ENCODE measurements around the gene FILIP1L.

FILIP1L gene

DNA sequence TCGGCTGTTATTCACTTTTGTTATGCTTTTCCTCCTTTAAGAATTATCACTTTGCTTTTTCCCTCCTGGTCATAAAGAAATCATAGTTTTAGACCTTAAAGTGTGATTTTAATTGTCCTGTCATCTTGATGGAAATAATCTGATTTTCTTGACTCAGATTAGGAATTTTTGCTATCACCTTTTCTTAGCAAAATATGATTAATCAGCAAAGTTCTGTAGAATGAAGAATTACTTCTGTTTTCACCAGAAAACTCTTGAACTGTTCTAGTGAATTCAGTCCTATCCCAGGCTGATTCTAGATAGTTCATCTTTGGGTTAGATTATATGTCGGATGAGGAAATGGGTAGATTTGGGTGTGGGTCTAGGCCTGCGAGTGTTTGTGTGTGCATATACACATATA lies 284.5 kb downstream of the FILIP1L start:
- no peak for DNase-seq (ENCODE audit: low spot score)
- TF ChIP-seq, protein P1, sequence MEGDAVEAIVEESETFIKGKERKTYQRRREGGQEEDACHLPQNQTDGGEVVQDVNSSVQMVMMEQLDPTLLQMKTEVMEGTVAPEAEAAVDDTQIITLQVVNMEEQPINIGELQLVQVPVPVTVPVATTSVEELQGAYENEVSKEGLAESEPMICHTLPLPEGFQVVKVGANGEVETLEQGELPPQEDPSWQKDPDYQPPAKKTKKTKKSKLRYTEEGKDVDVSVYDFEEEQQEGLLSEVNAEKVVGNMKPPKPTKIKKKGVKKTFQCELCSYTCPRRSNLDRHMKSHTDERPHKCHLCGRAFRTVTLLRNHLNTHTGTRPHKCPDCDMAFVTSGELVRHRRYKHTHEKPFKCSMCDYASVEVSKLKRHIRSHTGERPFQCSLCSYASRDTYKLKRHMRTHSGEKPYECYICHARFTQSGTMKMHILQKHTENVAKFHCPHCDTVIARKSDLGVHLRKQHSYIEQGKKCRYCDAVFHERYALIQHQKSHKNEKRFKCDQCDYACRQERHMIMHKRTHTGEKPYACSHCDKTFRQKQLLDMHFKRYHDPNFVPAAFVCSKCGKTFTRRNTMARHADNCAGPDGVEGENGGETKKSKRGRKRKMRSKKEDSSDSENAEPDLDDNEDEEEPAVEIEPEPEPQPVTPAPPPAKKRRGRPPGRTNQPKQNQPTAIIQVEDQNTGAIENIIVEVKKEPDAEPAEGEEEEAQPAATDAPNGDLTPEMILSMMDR (IDR thresholded peaks at IDR 0.05; ENCODE audit: borderline replicate concordance, control extremely low read depth, extremely low read depth, insufficient read depth, missing control alignments) = no peak
- in situ Hi-C loops (cut with MboI; ENCODE audit: low sequenced_read_pairs, unreplicated experiment) = loop anchor here (25.0 kb wide), 1 partner anchor 757 kb away; no protein-coding TSS in a partner anchor

DNA sequence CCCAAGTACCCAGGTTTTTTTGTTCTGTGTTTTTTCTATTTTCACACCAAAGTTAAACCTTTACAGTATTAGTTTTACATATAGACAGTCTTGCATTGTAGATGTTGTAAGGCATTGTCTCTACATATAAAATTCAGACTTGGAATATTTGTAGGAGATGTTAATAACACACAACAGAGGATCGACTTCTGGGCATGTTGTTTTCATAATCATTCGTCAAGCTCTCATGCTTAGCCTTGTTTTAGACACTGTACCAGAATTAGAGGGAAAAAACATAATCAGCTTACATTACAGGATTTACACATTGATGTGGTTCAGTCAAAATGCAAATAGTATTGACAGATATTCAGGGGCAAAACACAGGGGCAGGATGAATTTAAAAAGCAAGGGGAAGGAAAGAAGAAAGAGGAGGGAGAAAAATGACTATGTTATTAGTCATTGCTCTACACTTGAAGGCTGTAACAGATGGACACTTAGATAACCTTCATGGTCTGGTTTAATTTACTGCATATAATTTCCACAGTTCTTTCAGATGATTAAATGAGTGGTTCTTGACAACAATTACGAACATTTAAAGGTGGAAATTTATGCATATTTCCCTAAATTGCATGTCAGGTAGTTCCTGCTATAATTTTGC lies 289.2 kb downstream of the FILIP1L start:
- no peak for DNase-seq (ENCODE audit: low spot score)
- in situ Hi-C loops (cut with MboI; ENCODE audit: low sequenced_read_pairs, unreplicated experiment) = loop anchor here (25.0 kb wide), 1 partner anchor 762 kb away; no protein-coding TSS in a partner anchor
- TF ChIP-seq, protein P1 (IDR thresholded peaks at IDR 0.05; ENCODE audit: borderline replicate concordance, control extremely low read depth, extremely low read depth, insufficient read depth, missing control alignments) = no peak

DNA sequence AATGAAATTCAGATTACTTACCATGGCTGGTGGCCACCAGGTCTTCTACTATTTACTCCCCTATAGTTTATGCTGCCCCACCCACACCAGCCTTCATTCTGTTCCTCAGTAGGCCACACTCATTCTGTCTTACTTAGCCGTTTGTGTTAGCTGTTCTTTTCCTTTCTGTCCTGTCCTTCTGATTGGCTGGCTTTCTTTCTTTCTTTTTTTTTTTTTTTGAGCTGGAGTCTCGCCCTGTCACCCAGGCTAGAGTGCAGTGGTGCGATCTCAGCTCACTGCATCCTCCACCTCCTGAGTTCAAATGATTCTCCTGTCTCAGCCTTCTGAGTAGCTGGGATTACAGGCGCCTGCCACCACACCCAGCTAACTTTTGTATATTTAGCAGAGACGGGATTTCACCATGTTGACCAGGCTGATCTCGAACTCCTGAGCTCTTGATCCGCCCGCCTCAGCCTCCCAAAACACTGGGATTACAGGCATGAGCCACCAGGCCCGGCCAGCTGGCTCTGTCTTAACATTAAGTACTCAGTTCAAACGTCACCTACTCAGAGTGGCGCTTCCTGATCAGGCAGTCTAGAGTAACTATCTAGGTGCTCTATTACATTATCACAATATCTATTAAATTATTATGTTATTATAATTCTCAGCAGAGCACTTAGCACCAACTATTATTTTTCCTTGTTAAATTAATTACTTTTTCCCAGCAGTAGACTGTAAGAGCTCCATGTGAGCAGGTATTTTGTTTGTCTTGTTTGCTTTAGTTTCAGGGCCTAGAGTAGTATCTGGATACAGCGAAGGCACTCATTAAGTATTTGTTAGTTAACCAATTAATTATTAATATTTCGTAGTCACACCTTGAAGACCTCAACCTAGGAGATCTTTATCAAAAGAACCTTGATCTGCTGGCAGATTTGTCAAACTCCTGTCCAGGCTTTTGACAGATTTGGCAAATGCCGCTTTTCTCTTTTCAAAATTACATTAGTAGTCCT lies 290.3 kb downstream of the FILIP1L start:
- no peak for DNase-seq (ENCODE audit: low spot score)
- TF ChIP-seq, protein P1 (IDR thresholded peaks at IDR 0.05; ENCODE audit: borderline replicate concordance, control extremely low read depth, extremely low read depth, insufficient read depth, missing control alignments) = no peak
- in situ Hi-C loops (cut with MboI; ENCODE audit: low sequenced_read_pairs, unreplicated experiment) = no loop called here

DNA sequence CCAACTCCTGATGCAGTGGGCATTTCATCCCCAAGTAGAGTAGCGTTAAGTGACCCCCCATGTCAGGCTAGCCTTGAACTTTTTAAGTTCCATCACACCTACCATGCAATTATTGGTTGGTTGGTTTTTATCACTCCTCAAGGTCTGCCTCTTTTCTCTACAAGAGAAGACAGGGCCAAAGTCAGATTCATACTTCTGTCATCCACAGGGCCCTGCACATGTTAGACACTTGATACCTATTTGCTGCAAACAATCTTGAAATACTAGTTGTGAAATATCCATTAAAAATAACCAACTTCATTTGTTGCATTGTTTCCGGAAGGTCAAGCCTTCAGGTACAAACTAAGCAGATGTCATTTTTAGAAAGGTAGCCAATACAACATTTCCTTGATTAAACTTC lies 295.5 kb downstream of the FILIP1L start:
- DNase-seq (ENCODE audit: low spot score) = no peak
- in situ Hi-C loops (cut with MboI; ENCODE audit: low sequenced_read_pairs, unreplicated experiment) = no loop called here
- TF ChIP-seq, protein P1 (IDR thresholded peaks at IDR 0.05; ENCODE audit: borderline replicate concordance, control extremely low read depth, extremely low read depth, insufficient read depth, missing control alignments) = no peak

GRCh38 chr3:99817437-99818240 lies 296.7 kb downstream of the FILIP1L start, which contains the start of gene CMSS1:
CMSS1 (plus strand) TSS chr3:99817862.
- in situ Hi-C loops (cut with MboI; ENCODE audit: low sequenced_read_pairs, unreplicated experiment) = no loop called here
- TF ChIP-seq, protein P1 (IDR thresholded peaks at IDR 0.05; ENCODE audit: borderline replicate concordance, control extremely low read depth, extremely low read depth, insufficient read depth, missing control alignments) = peak; percentile 7

DNA sequence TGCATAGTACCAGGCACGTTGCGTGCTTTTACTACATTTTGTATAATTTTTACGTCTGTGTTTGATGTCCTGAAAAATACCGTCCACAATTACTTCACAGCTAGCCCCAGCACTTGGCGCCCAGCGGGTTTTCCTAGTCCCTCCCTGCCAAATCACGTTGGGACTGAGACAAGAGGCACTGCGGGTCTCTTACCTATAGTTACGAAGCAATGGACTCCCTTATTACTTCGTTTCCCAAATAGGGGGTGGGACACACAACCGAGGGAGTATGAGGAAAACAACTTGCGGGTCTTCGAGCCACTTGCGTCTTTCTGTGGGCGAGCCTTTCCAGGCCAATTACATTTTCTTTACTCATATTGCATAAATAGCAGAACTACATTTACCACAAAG lies 297.3 kb downstream of the FILIP1L start:
- DNase-seq (ENCODE audit: low spot score) = no peak
- in situ Hi-C loops (cut with MboI; ENCODE audit: low sequenced_read_pairs, unreplicated experiment) = no loop called here
- TF ChIP-seq, protein P1 (IDR thresholded peaks at IDR 0.05; ENCODE audit: borderline replicate concordance, control extremely low read depth, extremely low read depth, insufficient read depth, missing control alignments) = no peak

More at GRCh38 chr3:99817437-99818240, 296.7 kb downstream of the FILIP1L start, which contains the start of gene CMSS1:
- DNase-seq (ENCODE audit: low spot score) = peak; percentile 93
